ENCODE data around the gene ABCC1.
A peak's percentile ranks its signal among the peaks of the same experiment; 100 is the strongest.
"Not testable (repeated sequence)": the region's sequence is repeated elsewhere in the genome, so short reads cannot be mapped to it uniquely, and the experiment has no call there.

The ABCC1 gene

GRCh38 chr16:16096121-16096857 lies 146.9 kb downstream of the ABCC1 start:
- ChIA-PET POLR2A (ENCODE audit: low non-redundant PET) (no interaction called here), CTCF (interaction anchor here (0.6 kb wide), 3 partner anchors 74 to 358 kb away, joined by 3 to 4 read pairs (median 3); no protein-coding TSS in a partner anchor)
- no peak overlapping the region for H3K27ac ChIP-seq
- no peak for TF ChIP-seq CTCF (conservative IDR thresholded peaks at IDR 0.05; ENCODE audit: low read depth)
- no peak for DNase-seq (ENCODE audit: low spot score)

GRCh38 chr16:16096858-16097213 lies 147.4 kb downstream of the ABCC1 start:
- ChIA-PET POLR2A (ENCODE audit: low non-redundant PET) (no interaction called here), CTCF (no interaction called here)
- no peak for TF ChIP-seq CTCF (conservative IDR thresholded peaks at IDR 0.05; ENCODE audit: low read depth)
- no peak overlapping the region for H3K27ac ChIP-seq
- no peak for DNase-seq (ENCODE audit: low spot score)

GRCh38 chr16:16099320-16099719 lies 149.9 kb downstream of the ABCC1 start:
- no peak for DNase-seq (ENCODE audit: low spot score)
- CTCF ChIA-PET, result interaction anchor here (0.7 kb wide), 1 partner anchor 84 kb away, joined by 7 read pairs; no protein-coding TSS in a partner anchor
- no peak for TF ChIP-seq CTCF (conservative IDR thresholded peaks at IDR 0.05; ENCODE audit: low read depth)
- POLR2A ChIA-PET (ENCODE audit: low non-redundant PET), result no interaction called here
- H3K27ac ChIP-seq, result peak overlapping the region; percentile 6; the same call in 1 of the 2 replicates

GRCh38 chr16:16100631-16101030 lies 151.2 kb downstream of the ABCC1 start:
- TF ChIP-seq CTCF (conservative IDR thresholded peaks at IDR 0.05; ENCODE audit: low read depth), result no peak
- CTCF ChIA-PET, result no interaction called here
- H3K27ac ChIP-seq, result no peak overlapping the region; the same call in 1 of the 2 replicates
- POLR2A ChIA-PET (ENCODE audit: low non-redundant PET), result no interaction called here
- DNase-seq (ENCODE audit: low spot score), result no peak

- ChIA-PET POLR2A (ENCODE audit: low non-redundant PET) (no interaction called here), CTCF (interaction anchor here (0.5 kb wide), 1 partner anchor 39 kb away, joined by 4 read pairs; no protein-coding TSS in a partner anchor)
- no peak for DNase-seq (ENCODE audit: low spot score)
- H3K27ac ChIP-seq, result no peak overlapping the region
- no peak for TF ChIP-seq CTCF (conservative IDR thresholded peaks at IDR 0.05; ENCODE audit: low read depth)
These were observed 152.2 kb downstream of the ABCC1 start for GRCh38 chr16:16101585-16101984.

GRCh38 chr16:16102738-16103137 lies 153.3 kb downstream of the ABCC1 start:
- ChIA-PET CTCF (no interaction called here), POLR2A (ENCODE audit: low non-redundant PET) (no interaction called here)
- H3K27ac ChIP-seq, result no peak overlapping the region
- TF ChIP-seq CTCF (conservative IDR thresholded peaks at IDR 0.05; ENCODE audit: low read depth), result no peak
- no peak for DNase-seq (ENCODE audit: low spot score)

- DNase-seq (ENCODE audit: low spot score); POLR2A ChIA-PET (ENCODE audit: low non-redundant PET): not testable (repeated sequence)
- H3K27ac ChIP-seq, result 0 out of 2 replicates have a peak overlapping the region, but pooled peaks have one; percentile 2
- CTCF ChIA-PET, result interaction anchor here (0.6 kb wide), 1 partner anchor 60 kb away, joined by 3 read pairs; no protein-coding TSS in a partner anchor
These were observed 154.9 kb downstream of the ABCC1 start for GRCh38 chr16:16104132-16104803.

GRCh38 chr16:16104804-16105141 lies 155.4 kb downstream of the ABCC1 start:
- CTCF ChIA-PET, result interaction anchor here (0.6 kb wide), 1 partner anchor 60 kb away, joined by 3 read pairs; no protein-coding TSS in a partner anchor
- POLR2A ChIA-PET (ENCODE audit: low non-redundant PET), result not testable (repeated sequence)

More at GRCh38 chr16:16104804-16105141, 155.4 kb downstream of the ABCC1 start:
- H3K27ac ChIP-seq, result 0 out of 2 replicates have a peak overlapping the region, but pooled peaks have one; percentile 2
- DNase-seq (ENCODE audit: low spot score), result not testable (repeated sequence)
